SK-N-SH (cell line): ENCODE results near the gene ORMDL3. TPM values are rescaled to one million over a fixed set of nuclear protein-coding genes. Genes with fewer than 3 reads are reported as not detected.
A peak's percentile ranks its signal among the peaks of the same experiment; 100 is the strongest.

Source experiments
- CTCF ChIA-PET: fragments of 300-600, 350-600 bp; formaldehyde crosslinking; extraction: SDS; loops from one replicate; lab custom pipeline; 2021; lab: Yijun Ruan, JAX
- POLR2A ChIA-PET: fragments of 350-600 bp; sonication (Branson Sonifier 250); formaldehyde crosslinking; extraction: SDS; loops from one replicate; lab custom pipeline; 2020; ENCODE audit warnings: antibody characterized with exemption, inconsistent platforms; lab: Yijun Ruan, JAX
- DNase-seq: peaks from one replicate; pipeline ENCODE4 v3.0.0; 2012
- H2AFZ ChIP-seq: fragments of 200-600 bp; sonication (generic); 2 replicates; pipeline ENCODE4 v1.8.1; 2016; ENCODE audit warnings: antibody characterized with exemption, mild to moderate bottlenecking, low read depth
- H3F3A ChIP-seq: fragments of 200-600 bp; sonication (generic); replicated peaks from 2 replicates; pipeline ENCODE3; 2016; ENCODE audit warnings: antibody characterized with exemption, mild to moderate bottlenecking; ENCODE audit not compliant: insufficient read depth
- H3K27ac ChIP-seq, 2 experiments: fragments of 200-500 bp in 1 of 2; fragments of 200-600 bp in 1 of 2; sonication (Bioruptor generic) in 1 of 2; sonication (generic), shearing (Covaris generic) in 1 of 2; 2 replicates each; pipeline versions ENCODE4 v1.5.1 to v1.6.1; 2014 to 2016; ENCODE audit warnings: low read depth in 2 of 2, inconsistent platforms in 1 of 2, low read length in 1 of 2, mild to moderate bottlenecking in 1 of 2, mixed read lengths in 1 of 2
- H3K27me3 ChIP-seq: fragments of 200-600 bp; sonication (generic), shearing (Covaris generic); 2 replicates; pipeline ENCODE4 v1.6.1; 2016; ENCODE audit warnings: mixed run types; ENCODE audit not compliant: insufficient read depth
- H3K36me3 ChIP-seq, 2 experiments: fragments of 200-500 bp in 1 of 2; fragments of 200-600 bp in 1 of 2; sonication (Bioruptor generic) in 1 of 2; sonication (generic) in 1 of 2; replicated peaks in 1 of 2; 2 replicates each; pipeline versions ENCODE3 to v1.5.1; 2014 to 2016; ENCODE audit warnings: low read length in 1 of 2, mild to moderate bottlenecking in 1 of 2; ENCODE audit not compliant: insufficient read depth in 2 of 2, control insufficient read depth in 1 of 2
- H3K4me1 ChIP-seq, 2 experiments: fragments of 200-500 bp in 1 of 2; fragments of 200-600 bp in 1 of 2; sonication (Bioruptor generic) in 1 of 2; sonication (generic), shearing (Covaris generic) in 1 of 2; 2 replicates each; pipeline versions ENCODE4 v1.5.1 to v1.6.1; 2014 to 2016; ENCODE audit warnings: low read depth in 1 of 2, low read length in 1 of 2, mixed run types in 1 of 2; ENCODE audit not compliant: insufficient read depth in 2 of 2, control insufficient read depth in 1 of 2
- H3K4me2 ChIP-seq: fragments of 200-600 bp; sonication (generic), shearing (Covaris generic); 2 replicates; pipeline ENCODE4 v1.6.1; 2017; ENCODE audit warnings: mixed run types
- H3K4me3 ChIP-seq, 2 experiments: fragments of 200-500 bp in 1 of 2; fragments of 200-600 bp in 1 of 2; sonication (Bioruptor generic) in 1 of 2; sonication (generic), shearing (Covaris generic) in 1 of 2; 2 replicates each; pipeline versions ENCODE4 v1.5.1 to v1.8.1; 2014 to 2016; ENCODE audit warnings: low read depth in 2 of 2, inconsistent platforms in 1 of 2, low read length in 1 of 2, mild to moderate bottlenecking in 1 of 2, mixed read lengths in 1 of 2, moderate library complexity in 1 of 2
- H3K79me2 ChIP-seq: fragments of 200-600 bp; sonication (generic); 2 replicates; pipeline ENCODE4 v1.8.1; 2017; ENCODE audit warnings: mild to moderate bottlenecking; ENCODE audit not compliant: insufficient read depth
- H3K9ac ChIP-seq: fragments of 200-600 bp; sonication (generic); 2 replicates; pipeline ENCODE4 v1.6.1; 2017; ENCODE audit warnings: mixed run types
- H3K9me2 ChIP-seq: fragments of 200-600 bp; sonication (generic); 2 replicates; pipeline ENCODE4 v1.6.1; 2017; ENCODE audit warnings: mixed run types
- H3K9me3 ChIP-seq: fragments of 200-600 bp; sonication (generic); 2 replicates; pipeline ENCODE4 v1.6.1; 2017; ENCODE audit warnings: mixed run types, mild to moderate bottlenecking, moderate library complexity
- H4K20me1 ChIP-seq: fragments of 200-600 bp; sonication (generic); 2 replicates; pipeline ENCODE4 v1.6.1; 2017; ENCODE audit warnings: mild to moderate bottlenecking, mixed run types; ENCODE audit not compliant: insufficient read depth
- CHD2 ChIP-seq: fragments of 150-350 bp; IDR thresholded peaks from 2 replicates; pipeline ENCODE4 v1.6.1; 2018; ENCODE audit warnings: low read length; ENCODE audit not compliant: partially characterized antibody
- ELF1 ChIP-seq: IDR thresholded peaks from 2 replicates; pipeline ENCODE4 v1.4.0; 2012
- FOSL2 ChIP-seq: IDR thresholded peaks from 2 replicates; pipeline ENCODE4 v1.4.0; 2012; ENCODE audit warnings: low read depth, mild to moderate bottlenecking, moderate library complexity, borderline replicate concordance
- GABPA ChIP-seq: IDR thresholded peaks from 2 replicates; pipeline ENCODE4 v1.4.0; 2012; ENCODE audit warnings: low read depth, mild to moderate bottlenecking
- IRF3 ChIP-seq: fragments of 150-350 bp; IDR thresholded peaks from 2 replicates; pipeline ENCODE4 v1.6.1; 2016; ENCODE audit warnings: mild to moderate bottlenecking, low read depth, low read length
- MAX ChIP-seq: IDR thresholded peaks from 2 replicates; pipeline ENCODE4 v1.4.0; 2012; ENCODE audit warnings: low read depth
- MEF2A ChIP-seq: IDR thresholded peaks from 2 replicates; pipeline ENCODE4 v1.4.0; 2012; ENCODE audit warnings: low read depth, borderline replicate concordance
- MXI1 ChIP-seq: IDR thresholded peaks from 2 replicates; pipeline ENCODE4 v1.6.1; 2012; ENCODE audit warnings: mild to moderate bottlenecking, low read depth, low read length, improper control_type of control experiment
- NRF1 ChIP-seq: IDR thresholded peaks from 2 replicates; pipeline ENCODE4 v1.6.1; 2012; ENCODE audit warnings: low read depth, mild to moderate bottlenecking, low read length
- SIN3A ChIP-seq: IDR thresholded peaks from 2 replicates; pipeline ENCODE4 v1.6.1; 2012; ENCODE audit warnings: low read depth, mild to moderate bottlenecking, low read length, moderate library complexity, borderline replicate concordance
- TAF1 ChIP-seq: IDR thresholded peaks from 2 replicates; pipeline ENCODE4 v1.6.1; 2012; ENCODE audit warnings: low read depth, mild to moderate bottlenecking, low read length, moderate library complexity, borderline replicate concordance
- USF1 ChIP-seq: IDR thresholded peaks from 2 replicates; pipeline ENCODE4 v1.4.0; 2012; ENCODE audit warnings: low read depth, borderline replicate concordance
- USF2 ChIP-seq: fragments of 150-350 bp; IDR thresholded peaks from 2 replicates; pipeline ENCODE4 v1.6.1; 2017; ENCODE audit warnings: antibody characterized with exemption, low read length, low read depth, borderline replicate concordance
- ZBTB33 ChIP-seq: IDR thresholded peaks from 2 replicates; pipeline ENCODE4 v1.4.0; 2012; ENCODE audit warnings: low read depth, borderline replicate concordance
- WGBS: methylation state at CpG from one replicate; pipeline ENCODE4 v1.1.6; 2017; ENCODE audit warnings: low lambda C conversion rate; 5-methylcytosine and 5-hydroxymethylcytosine counted together
- polyA plus RNA-seq, 3 experiments: library from polyadenylated mRNA; depleted of rRNA; stranded (reverse); fragments of >200 nt; gene quantifications; 2 replicates each; pipeline ENCODE4 v1.2.3, GENCODE V29; 2012

The ORMDL3 gene
- polyA plus RNA-seq, 1 of the 3 experiments (the other 2 are of a cell fraction): 27.8 TPM

- Histone ChIP-seq H3K4me1 (peaks cover 8 to 32% of the 10 kb centered on the region in 2 experiments; a peak in 3 of 4 replicates), H2AFZ (0 out of 2 replicates have a peak overlapping the region, but pooled peaks have one; percentile 63)
- POLR2A ChIA-PET: interaction anchor here (1.0 kb wide), 1 partner anchor 13 kb away, joined by 3 read pairs; no protein-coding TSS in a partner anchor
Observed at GRCh38 chr17:39926588-39927100, 757 bp downstream of the ORMDL3 start.

More at GRCh38 chr17:39926588-39927100, 757 bp downstream of the ORMDL3 start:
- H3K4me3 ChIP-seq: peak overlapping the region; percentile 60 to 92
- H4K20me1 ChIP-seq: peaks cover 37% of the 10 kb centered on the region
- no peaks in the 10 kb centered on the region for H3K27me3 ChIP-seq
- peak overlapping the region in 1 of 2 experiments; percentile 90; a peak in 3 of 4 replicates for H3K27ac ChIP-seq
- H3K4me2 ChIP-seq: peak overlapping the region; percentile 96
- CTCF ChIA-PET: interaction anchor here (1.2 to 3.4 kb wide), 3 partner anchors 10 to 32 kb away, joined by 4 to 20 read pairs (median 5); no protein-coding TSS in a partner anchor
- no peaks in the 10 kb centered on the region for H3K9me3 ChIP-seq
- TF ChIP-seq MXI1 (no peak), USF2 (no peak), SIN3A (no peak), CHD2 (no peak), IRF3 (no peak), USF1 (no peak), GABPA (no peak), MEF2A (no peak), FOSL2 (no peak), NRF1 (no peak), TAF1 (no peak), ELF1 (no peak), MAX (no peak), ZBTB33 (no peak)
- H3K9me2 ChIP-seq: no peaks in the 10 kb centered on the region
- H3K9ac ChIP-seq: peak overlapping the region; percentile 86
- H3F3A ChIP-seq: peaks cover 27% of the 10 kb centered on the region
- H3K79me2 ChIP-seq: peaks cover 37% of the 10 kb centered on the region
- WGBS: 28% methylated on average over 2 of the region's 15 CpGs
- DNase-seq: peak; percentile 69
- peaks cover 9 to 25% of the 10 kb centered on the region in 2 experiments for H3K36me3 ChIP-seq
